Type B pancreatic cell (in vitro differentiated cells): ENCODE measurements around the gene TCEAL9. TPM values are rescaled to one million over a fixed set of nuclear protein-coding genes. Genes with fewer than 3 reads are reported as not detected.

ENCODE experiments used
- DNase-seq: peaks from one replicate; pipeline ENCODE4 v3.0.0; 2021; ENCODE audit warnings: mixed read lengths; ENCODE audit not compliant: unreplicated experiment; ENCODE audit errors: extremely low spot score
- H3K27ac Mint-ChIP-seq: 2 replicates; pipeline ENCODE4 v1.8.0; 2021; ENCODE audit warnings: mild to moderate bottlenecking, mixed read lengths
- H3K27me3 Mint-ChIP-seq: 2 replicates; pipeline ENCODE4 v1.8.0; 2021; ENCODE audit warnings: mixed read lengths
- H3K36me3 Mint-ChIP-seq: 2 replicates; pipeline ENCODE4 v1.8.0; 2021; ENCODE audit warnings: mixed read lengths
- H3K4me1 Mint-ChIP-seq: one replicate; pipeline ENCODE4 v1.8.0; 2021; ENCODE audit warnings: mixed read lengths; ENCODE audit not compliant: unreplicated experiment
- H3K4me3 Mint-ChIP-seq: 2 replicates; pipeline ENCODE4 v1.8.0; 2021; ENCODE audit warnings: mild to moderate bottlenecking, mixed read lengths
- H3K9me3 Mint-ChIP-seq: 2 replicates; pipeline ENCODE4 v1.8.0; 2021; ENCODE audit warnings: mixed read lengths
- total RNA-seq: library from RNA; stranded (reverse); gene quantifications from 2 replicates; pipeline ENCODE4 v1.2.1, GENCODE V29; 2021; ENCODE audit warnings: low replicate concordance
- TF ChIP-seq, protein P1 (sequence below): fragments of 200-600 bp; sonication (generic); conservative IDR thresholded peaks from 2 replicates; pipeline ENCODE4 v1.5.0; 2021; ENCODE audit warnings: antibody characterized with exemption, mild to moderate bottlenecking

TCEAL9 gene
- total RNA-seq, 1 donor from 2014 or later: 43.1 TPM

DNA sequence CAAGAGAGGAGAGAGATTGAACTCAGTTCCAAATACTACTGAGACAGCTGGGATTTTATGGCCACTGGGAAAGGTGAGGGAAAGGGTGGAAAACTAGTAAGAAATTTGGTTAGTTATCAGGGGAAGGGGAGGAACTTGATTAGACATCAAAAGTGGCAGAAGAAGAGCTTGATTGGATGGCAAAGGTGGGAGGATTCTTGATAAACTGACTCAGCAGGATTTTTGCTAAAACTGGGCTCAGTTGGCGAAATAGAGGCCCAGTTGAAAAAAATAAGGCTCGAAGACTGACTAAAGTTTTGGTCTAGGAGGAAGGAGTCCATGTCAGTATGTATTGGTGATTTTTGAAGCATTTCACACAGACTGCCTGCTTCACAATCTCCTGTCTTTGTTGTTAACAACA, 30.0 kb downstream of the TCEAL9 start:
- Mint-ChIP-seq H3K27me3 (peaks cover 4% of the 10 kb centered on the region), H3K4me3 (no peak overlapping the region), H3K4me1 (no peaks in the 10 kb centered on the region), H3K27ac (no peak overlapping the region), H3K36me3 (no peaks in the 10 kb centered on the region), H3K9me3 (no peaks in the 10 kb centered on the region)
- DNase-seq: no peak
- TF ChIP-seq, protein P1, sequence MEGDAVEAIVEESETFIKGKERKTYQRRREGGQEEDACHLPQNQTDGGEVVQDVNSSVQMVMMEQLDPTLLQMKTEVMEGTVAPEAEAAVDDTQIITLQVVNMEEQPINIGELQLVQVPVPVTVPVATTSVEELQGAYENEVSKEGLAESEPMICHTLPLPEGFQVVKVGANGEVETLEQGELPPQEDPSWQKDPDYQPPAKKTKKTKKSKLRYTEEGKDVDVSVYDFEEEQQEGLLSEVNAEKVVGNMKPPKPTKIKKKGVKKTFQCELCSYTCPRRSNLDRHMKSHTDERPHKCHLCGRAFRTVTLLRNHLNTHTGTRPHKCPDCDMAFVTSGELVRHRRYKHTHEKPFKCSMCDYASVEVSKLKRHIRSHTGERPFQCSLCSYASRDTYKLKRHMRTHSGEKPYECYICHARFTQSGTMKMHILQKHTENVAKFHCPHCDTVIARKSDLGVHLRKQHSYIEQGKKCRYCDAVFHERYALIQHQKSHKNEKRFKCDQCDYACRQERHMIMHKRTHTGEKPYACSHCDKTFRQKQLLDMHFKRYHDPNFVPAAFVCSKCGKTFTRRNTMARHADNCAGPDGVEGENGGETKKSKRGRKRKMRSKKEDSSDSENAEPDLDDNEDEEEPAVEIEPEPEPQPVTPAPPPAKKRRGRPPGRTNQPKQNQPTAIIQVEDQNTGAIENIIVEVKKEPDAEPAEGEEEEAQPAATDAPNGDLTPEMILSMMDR: no peak

DNA sequence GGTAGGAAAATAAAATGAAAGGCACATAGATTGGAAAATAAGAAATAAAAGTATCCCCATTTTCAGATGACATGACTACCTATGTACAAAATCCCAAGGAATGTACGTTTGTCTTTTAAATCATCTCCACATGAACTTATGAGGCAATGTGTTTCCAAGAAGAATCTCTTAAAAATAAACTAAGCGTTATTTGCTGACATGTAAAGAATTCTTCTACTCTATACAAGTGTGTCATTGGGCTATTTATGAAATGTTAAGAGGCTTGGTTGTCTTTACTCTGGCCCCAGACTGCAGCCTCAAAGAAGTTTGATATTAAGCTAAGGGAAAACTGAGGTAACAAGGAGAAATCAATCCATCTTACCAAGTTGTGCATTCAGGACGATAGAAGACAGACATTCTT, 37.2 kb downstream of the TCEAL9 start:
- peaks cover 3% of the 10 kb centered on the region for H3K9me3 Mint-ChIP-seq
- no peak overlapping the region for H3K27ac Mint-ChIP-seq
- peaks cover 4% of the 10 kb centered on the region for H3K27me3 Mint-ChIP-seq
- no peak for DNase-seq
- H3K4me1 Mint-ChIP-seq: no peaks in the 10 kb centered on the region
- TF ChIP-seq, protein P1: no peak
- H3K36me3 Mint-ChIP-seq: no peaks in the 10 kb centered on the region
- no peak overlapping the region for H3K4me3 Mint-ChIP-seq

DNA sequence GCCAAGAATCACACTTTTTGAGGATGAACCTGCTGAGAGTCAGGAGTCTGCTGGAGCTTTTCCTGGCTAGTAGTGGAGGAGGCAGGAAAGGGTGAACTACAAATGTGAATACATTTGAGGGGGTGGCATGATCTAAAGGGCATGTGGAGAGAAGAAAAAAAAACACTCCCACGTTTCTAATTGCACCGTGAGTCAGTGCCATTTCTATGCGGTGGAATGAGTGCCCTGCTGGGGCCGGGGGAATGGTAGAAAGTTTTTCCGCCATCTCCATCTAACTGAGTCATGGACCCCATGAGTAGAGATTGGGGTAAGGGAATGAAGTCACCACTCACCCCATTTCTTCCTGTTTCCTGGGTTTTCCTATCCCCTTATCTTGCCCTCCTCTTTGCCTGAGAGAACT, 39.9 kb downstream of the TCEAL9 start:
- no peak overlapping the region for H3K27ac Mint-ChIP-seq
- H3K36me3 Mint-ChIP-seq: no peaks in the 10 kb centered on the region
- H3K9me3 Mint-ChIP-seq: peaks cover 3% of the 10 kb centered on the region
- no peaks in the 10 kb centered on the region for H3K27me3 Mint-ChIP-seq
- no peak for DNase-seq
- no peak overlapping the region for H3K4me3 Mint-ChIP-seq
- TF ChIP-seq, protein P1: no peak
- no peaks in the 10 kb centered on the region for H3K4me1 Mint-ChIP-seq

DNA sequence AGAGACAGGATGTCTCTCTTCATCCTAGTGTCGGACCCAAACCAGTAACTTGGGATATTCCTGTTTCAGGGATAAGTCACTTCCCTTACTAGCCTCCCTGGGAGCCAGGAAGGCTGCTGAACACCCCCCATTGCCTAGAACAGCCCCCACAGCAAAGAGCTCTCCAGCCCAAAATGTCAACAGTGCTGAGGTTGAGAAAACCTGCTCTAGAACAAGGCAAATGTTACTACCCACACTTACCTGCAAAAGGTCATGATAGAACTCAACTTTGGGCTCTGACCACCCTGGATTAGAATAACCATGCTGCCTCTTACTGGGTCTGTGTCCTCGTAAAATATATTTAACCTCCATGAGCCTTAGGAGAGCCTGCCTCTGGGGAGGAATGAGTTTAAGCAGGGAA, 40.4 kb downstream of the TCEAL9 start:
- DNase-seq: no peak
- Mint-ChIP-seq H3K27ac (no peak overlapping the region), H3K27me3 (no peaks in the 10 kb centered on the region), H3K36me3 (no peaks in the 10 kb centered on the region), H3K4me3 (no peak overlapping the region), H3K9me3 (peaks cover 3% of the 10 kb centered on the region), H3K4me1 (no peaks in the 10 kb centered on the region)
- TF ChIP-seq, protein P1: no peak

DNA sequence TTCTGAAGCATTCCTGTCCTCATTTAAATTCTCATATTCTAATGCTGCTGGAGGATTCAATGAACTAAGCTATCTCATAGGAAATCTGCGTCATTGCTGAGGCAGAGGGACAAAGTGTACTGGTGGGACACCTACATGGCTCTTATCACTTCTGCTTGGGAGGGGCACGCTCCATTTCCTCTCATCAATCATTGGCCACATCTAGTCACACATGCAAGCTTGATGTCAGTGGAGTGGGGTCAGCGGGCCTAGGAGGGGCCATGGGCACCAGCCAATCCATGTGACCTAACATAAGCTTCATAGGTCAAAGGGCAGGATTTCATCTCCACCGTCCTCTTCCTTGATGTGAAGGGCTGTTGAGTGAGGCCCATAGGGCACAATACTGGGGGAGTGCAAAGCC, 41.4 kb downstream of the TCEAL9 start:
- no peak overlapping the region for H3K27ac Mint-ChIP-seq
- DNase-seq: no peak
- H3K4me3 Mint-ChIP-seq: no peak overlapping the region
- TF ChIP-seq, protein P1: no peak
- no peaks in the 10 kb centered on the region for H3K36me3 Mint-ChIP-seq
- H3K4me1 Mint-ChIP-seq: no peaks in the 10 kb centered on the region
- H3K27me3 Mint-ChIP-seq: no peaks in the 10 kb centered on the region
- H3K9me3 Mint-ChIP-seq: peaks cover under 1% of the 10 kb centered on the region

DNA sequence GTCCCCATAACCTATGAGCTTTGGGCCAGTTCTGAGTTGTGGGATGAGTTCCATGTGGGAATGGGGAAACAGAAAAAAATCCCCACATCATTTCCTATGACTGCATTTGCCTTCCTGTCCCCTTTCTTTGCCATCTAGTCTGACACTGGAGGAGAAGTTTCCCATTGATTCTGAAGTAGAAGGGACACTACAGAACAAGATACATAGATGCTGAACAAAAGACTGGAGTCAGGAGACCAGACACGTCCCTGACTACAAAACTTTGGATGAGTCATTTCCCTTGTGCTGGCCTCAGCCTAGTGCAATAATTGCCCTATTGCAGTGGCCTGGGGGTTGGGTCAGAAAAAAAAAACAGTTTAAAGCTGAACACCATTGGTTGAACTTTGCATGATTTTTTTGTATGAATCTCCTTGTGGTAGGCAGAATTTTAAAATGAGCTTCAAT, 42.1 kb downstream of the TCEAL9 start:
- Mint-ChIP-seq H3K27ac (no peak overlapping the region), H3K9me3 (no peaks in the 10 kb centered on the region)
- DNase-seq: no peak

More for the DNA sequence above, 42.1 kb downstream of the TCEAL9 start:
- Mint-ChIP-seq H3K27me3 (no peaks in the 10 kb centered on the region), H3K4me3 (no peak overlapping the region), H3K36me3 (no peaks in the 10 kb centered on the region), H3K4me1 (no peaks in the 10 kb centered on the region)
- TF ChIP-seq, protein P1: no peak
